Neural progenitor cell (in vitro differentiated cells): ENCODE results near the gene DRD1. TPM values are rescaled to one million over a fixed set of nuclear protein-coding genes. Genes with fewer than 3 reads are reported as not detected.

Source experiments
- DNase-seq: peaks from one replicate; pipeline ENCODE4 v3.0.0-alpha.2; 2016; ENCODE audit warnings: low spot score
- H2AFZ ChIP-seq: fragments of 200-600 bp; sonication (generic); replicated peaks from 2 replicates; pipeline ENCODE4 v1.6.1; 2016; ENCODE audit warnings: antibody characterized with exemption
- H3F3A ChIP-seq: fragments of 200-600 bp; sonication (generic); 2 replicates; pipeline ENCODE4 v1.6.1; 2016; ENCODE audit warnings: antibody characterized with exemption, low read depth
- H3K27ac ChIP-seq: fragments of 200-600 bp; sonication (generic); 2 replicates; pipeline ENCODE4 v1.5.1; 2016; ENCODE audit warnings: mild to moderate bottlenecking
- H3K27me3 ChIP-seq: fragments of 200-600 bp; sonication (generic); 2 replicates; pipeline ENCODE4 v1.6.1; 2016; ENCODE audit warnings: mild to moderate bottlenecking, moderate library complexity
- H3K36me3 ChIP-seq: fragments of 200-600 bp; sonication (generic); 2 replicates; pipeline ENCODE4 v1.5.1; 2016
- H3K4me1 ChIP-seq: fragments of 200-600 bp; sonication (generic); 2 replicates; pipeline ENCODE4 v1.6.1; 2016; ENCODE audit warnings: mixed run types
- H3K4me2 ChIP-seq: fragments of 200-600 bp; sonication (generic); 2 replicates; pipeline ENCODE4 v1.6.1; 2016
- H3K4me3 ChIP-seq: fragments of 200-600 bp; sonication (generic); 2 replicates; pipeline ENCODE4 v1.5.1; 2016
- H3K79me2 ChIP-seq: fragments of 200-600 bp; sonication (generic); 2 replicates; pipeline ENCODE4 v1.6.1; 2016; ENCODE audit warnings: low read depth
- H3K9ac ChIP-seq: fragments of 200-600 bp; sonication (generic); 2 replicates; pipeline ENCODE4 v1.6.1; 2016
- H3K9me3 ChIP-seq: fragments of 200-600 bp; sonication (generic); 2 replicates; pipeline ENCODE4 v1.5.1; 2016; ENCODE audit warnings: low read depth
- H4K20me1 ChIP-seq: fragments of 200-600 bp; sonication (generic); 2 replicates; pipeline ENCODE4 v1.6.1; 2016; ENCODE audit warnings: low read depth
- H3K27ac Mint-ChIP-seq: 3 replicates; pipeline ENCODE4 v1.8.0; 2021; ENCODE audit warnings: mixed read lengths
- H3K27me3 Mint-ChIP-seq: 2 replicates; pipeline ENCODE4 v1.8.0; 2022; ENCODE audit warnings: low read depth, mild to moderate bottlenecking, inconsistent platforms, moderate library complexity, mixed read lengths; ENCODE audit not compliant: insufficient read depth
- H3K36me3 Mint-ChIP-seq: 3 replicates; pipeline ENCODE4 v1.8.0; 2021; ENCODE audit warnings: mixed read lengths
- H3K4me1 Mint-ChIP-seq: 3 replicates; pipeline ENCODE4 v1.8.0; 2021; ENCODE audit warnings: mixed read lengths
- H3K4me3 Mint-ChIP-seq: 3 replicates; pipeline ENCODE4 v1.8.0; 2021; ENCODE audit warnings: mild to moderate bottlenecking, moderate library complexity, mixed read lengths
- H3K9me3 Mint-ChIP-seq: 3 replicates; pipeline ENCODE4 v1.8.0; 2020; ENCODE audit warnings: mixed read lengths
- EZH2 ChIP-seq: fragments of 200-600 bp; sonication (generic); IDR thresholded peaks from 2 replicates; pipeline ENCODE4 v1.6.1; 2017; ENCODE audit warnings: antibody characterized with exemption, mild to moderate bottlenecking, moderate library complexity
- EZH2phosphoT487 ChIP-seq: fragments of 200-600 bp; sonication (generic); IDR thresholded peaks from 2 replicates; pipeline ENCODE4 v1.6.1; 2017; ENCODE audit warnings: antibody characterized with exemption
- total RNA-seq: library from RNA; depleted of rRNA; stranded (reverse); fragments of >200 nt; gene quantifications from 2 replicates; pipeline ENCODE4 v1.2.3, GENCODE V29; 2015; ENCODE audit warnings: low replicate concordance
- TF ChIP-seq, protein P1 (sequence below): fragments of 200-600 bp; sonication (generic); IDR thresholded peaks from 2 replicates; pipeline ENCODE4 v1.5.1; 2017; ENCODE audit warnings: antibody characterized with exemption, mild to moderate bottlenecking

The DRD1 gene
- total RNA-seq, 1 donor from 2014 or later, result not detected

DNA sequence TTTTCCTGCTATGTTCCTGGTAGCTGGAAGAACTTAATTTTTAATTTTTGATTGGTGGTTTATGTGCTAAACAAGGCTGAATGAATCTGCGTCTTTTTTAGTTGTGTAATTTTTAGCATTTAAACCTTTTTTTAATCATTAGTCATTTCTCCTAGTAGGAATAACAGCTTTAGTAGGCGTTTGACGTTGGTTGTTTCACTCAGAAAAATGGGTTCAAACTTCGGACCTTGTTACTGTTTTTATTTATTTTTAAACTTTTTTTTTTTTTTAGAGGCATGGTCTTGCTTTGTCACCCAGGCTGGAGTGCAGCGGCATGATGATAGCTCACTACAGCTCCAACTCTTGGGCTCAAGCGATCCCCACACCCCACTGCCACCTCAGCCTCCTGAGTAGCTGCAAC, 47.2 kb upstream of the DRD1 start:
- H4K20me1 ChIP-seq, result peaks cover 53% of the 10 kb centered on the region
- TF ChIP-seq EZH2 (no peak), EZH2phosphoT487 (no peak)
- TF ChIP-seq, protein P1, sequence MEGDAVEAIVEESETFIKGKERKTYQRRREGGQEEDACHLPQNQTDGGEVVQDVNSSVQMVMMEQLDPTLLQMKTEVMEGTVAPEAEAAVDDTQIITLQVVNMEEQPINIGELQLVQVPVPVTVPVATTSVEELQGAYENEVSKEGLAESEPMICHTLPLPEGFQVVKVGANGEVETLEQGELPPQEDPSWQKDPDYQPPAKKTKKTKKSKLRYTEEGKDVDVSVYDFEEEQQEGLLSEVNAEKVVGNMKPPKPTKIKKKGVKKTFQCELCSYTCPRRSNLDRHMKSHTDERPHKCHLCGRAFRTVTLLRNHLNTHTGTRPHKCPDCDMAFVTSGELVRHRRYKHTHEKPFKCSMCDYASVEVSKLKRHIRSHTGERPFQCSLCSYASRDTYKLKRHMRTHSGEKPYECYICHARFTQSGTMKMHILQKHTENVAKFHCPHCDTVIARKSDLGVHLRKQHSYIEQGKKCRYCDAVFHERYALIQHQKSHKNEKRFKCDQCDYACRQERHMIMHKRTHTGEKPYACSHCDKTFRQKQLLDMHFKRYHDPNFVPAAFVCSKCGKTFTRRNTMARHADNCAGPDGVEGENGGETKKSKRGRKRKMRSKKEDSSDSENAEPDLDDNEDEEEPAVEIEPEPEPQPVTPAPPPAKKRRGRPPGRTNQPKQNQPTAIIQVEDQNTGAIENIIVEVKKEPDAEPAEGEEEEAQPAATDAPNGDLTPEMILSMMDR, result no peak
- Mint-ChIP-seq H3K36me3 (peaks cover 61% of the 10 kb centered on the region), H3K4me1 (no peaks in the 10 kb centered on the region), H3K27me3 (peaks cover 3% of the 10 kb centered on the region), H3K9me3 (peaks cover 2% of the 10 kb centered on the region), H3K27ac (no peak overlapping the region), H3K4me3 (no peak overlapping the region)
- no peak overlapping the region for H2AFZ ChIP-seq
- no peak for DNase-seq
- H3K79me2 ChIP-seq, result peaks cover 74% of the 10 kb centered on the region
- no peaks in the 10 kb centered on the region for H3F3A ChIP-seq
- no peak overlapping the region for H3K4me2 ChIP-seq
- no peak overlapping the region for H3K27ac ChIP-seq
- H3K4me1 ChIP-seq, result no peaks in the 10 kb centered on the region
- H3K36me3 ChIP-seq, result peaks cover 7% of the 10 kb centered on the region
- no peak overlapping the region for H3K4me3 ChIP-seq
- H3K27me3 ChIP-seq, result no peaks in the 10 kb centered on the region
- no peaks in the 10 kb centered on the region for H3K9me3 ChIP-seq
- no peak overlapping the region for H3K9ac ChIP-seq

DNA sequence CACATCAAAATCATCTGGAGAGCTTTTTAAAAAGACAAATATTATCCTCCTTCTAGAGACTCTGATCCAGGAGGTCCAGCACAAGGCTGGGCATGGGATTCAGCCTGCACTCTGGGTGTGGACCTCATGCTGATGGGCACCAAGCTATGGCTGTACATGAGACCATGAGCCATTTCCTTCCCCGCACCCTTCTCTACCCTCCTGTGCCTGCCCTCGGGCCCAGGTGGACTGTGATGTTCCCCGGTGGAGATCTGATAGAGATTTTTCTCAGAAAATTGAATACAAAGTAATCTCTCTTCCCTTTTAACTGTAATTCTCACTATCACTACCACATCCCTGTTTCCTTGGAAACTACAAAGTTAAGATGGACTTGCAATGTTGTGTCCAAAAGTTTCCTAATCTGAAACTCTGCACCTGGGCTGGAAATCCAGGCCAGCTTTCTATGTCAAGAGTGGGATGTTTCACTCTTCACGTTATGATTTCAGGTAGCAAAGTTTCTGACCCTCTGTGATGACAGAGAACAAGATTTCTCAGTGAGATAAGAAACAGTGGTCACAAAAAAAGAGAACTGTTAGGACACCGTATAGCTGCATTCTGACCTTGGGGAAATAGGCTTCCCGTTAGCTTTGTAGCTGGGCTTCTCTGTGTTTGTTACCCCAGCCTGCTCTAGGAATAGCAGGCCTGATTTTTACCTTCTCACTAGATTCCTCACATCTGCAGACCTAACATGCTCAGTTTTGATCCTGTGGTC, 45.9 kb upstream of the DRD1 start:
- DNase-seq, result no peak
- Mint-ChIP-seq H3K27me3 (peaks cover 3% of the 10 kb centered on the region), H3K4me1 (no peaks in the 10 kb centered on the region), H3K4me3 (no peak overlapping the region), H3K9me3 (peaks cover 2% of the 10 kb centered on the region), H3K27ac (no peak overlapping the region), H3K36me3 (peaks cover 70% of the 10 kb centered on the region)
- peaks cover 67% of the 10 kb centered on the region for H4K20me1 ChIP-seq
- no peak overlapping the region for H2AFZ ChIP-seq
- H3K9me3 ChIP-seq, result no peaks in the 10 kb centered on the region
- no peak overlapping the region for H3K4me3 ChIP-seq
- H3K4me2 ChIP-seq, result no peak overlapping the region
- no peak overlapping the region for H3K9ac ChIP-seq
- H3F3A ChIP-seq, result no peaks in the 10 kb centered on the region
- H3K79me2 ChIP-seq, result peaks cover 79% of the 10 kb centered on the region
- H3K4me1 ChIP-seq, result no peaks in the 10 kb centered on the region
- no peaks in the 10 kb centered on the region for H3K27me3 ChIP-seq
- no peak overlapping the region for H3K27ac ChIP-seq
- peaks cover 7% of the 10 kb centered on the region for H3K36me3 ChIP-seq
- TF ChIP-seq EZH2phosphoT487 (no peak), EZH2 (no peak)
- TF ChIP-seq, protein P1, result no peak

DNA sequence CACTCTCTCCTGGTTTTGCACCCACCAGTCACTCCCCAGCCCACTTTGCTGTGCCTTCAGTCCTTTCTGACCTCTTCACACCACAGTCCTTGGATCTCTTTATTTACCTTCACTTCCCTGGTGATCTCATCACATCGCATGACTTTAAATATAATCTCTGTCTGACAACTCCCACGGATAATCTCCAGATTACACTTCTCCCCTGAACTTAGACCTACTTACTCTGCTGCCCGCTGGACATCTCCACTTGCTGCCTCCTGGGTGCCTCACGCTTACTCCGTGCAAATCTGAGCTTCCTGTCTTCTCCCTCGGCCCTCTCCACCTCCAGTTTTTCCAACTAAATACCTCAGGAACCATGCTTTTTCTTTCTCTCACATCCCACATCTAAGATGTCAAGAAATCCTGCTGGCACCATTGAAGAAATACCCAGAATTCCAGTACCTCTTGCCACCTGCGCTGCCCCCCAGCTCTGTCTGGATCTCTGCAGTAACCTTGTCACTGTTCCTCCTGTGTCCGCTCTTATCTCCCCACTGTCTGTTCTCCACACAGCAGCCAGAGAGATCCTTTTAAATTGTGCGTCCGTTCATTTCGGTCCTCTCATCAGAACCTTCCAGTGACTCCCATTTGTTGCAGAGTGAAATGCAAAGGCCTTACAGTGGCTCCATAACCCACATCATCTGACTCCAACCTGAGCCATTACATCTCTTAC, 43.7 kb upstream of the DRD1 start:
- Histone ChIP-seq H3K79me2 (peaks cover 98% of the 10 kb centered on the region), H3K4me2 (no peak overlapping the region), H3K4me1 (no peaks in the 10 kb centered on the region), H3K9ac (no peak overlapping the region), H3K36me3 (peaks cover 7% of the 10 kb centered on the region), H3F3A (no peaks in the 10 kb centered on the region), H3K27me3 (no peaks in the 10 kb centered on the region), H3K27ac (no peak overlapping the region), H2AFZ (no peak overlapping the region), H4K20me1 (peaks cover 89% of the 10 kb centered on the region), H3K9me3 (no peaks in the 10 kb centered on the region), H3K4me3 (no peak overlapping the region)
- Mint-ChIP-seq H3K9me3 (peaks cover 17% of the 10 kb centered on the region), H3K27me3 (peaks cover 3% of the 10 kb centered on the region), H3K27ac (no peak overlapping the region), H3K36me3 (peaks cover 76% of the 10 kb centered on the region), H3K4me1 (no peaks in the 10 kb centered on the region), H3K4me3 (no peak overlapping the region)
- no peak for DNase-seq
- TF ChIP-seq, protein P1, result no peak
- TF ChIP-seq EZH2 (no peak), EZH2phosphoT487 (no peak)
